ENCODE measurements around the gene SCARB1. TPM values are rescaled to one million over a fixed set of nuclear protein-coding genes. Genes with fewer than 3 reads are reported as not detected.

The SCARB1 gene
- total RNA-seq, 1 donor from 2014 or later, result 17.9 TPM

GRCh38 chr12:124837958-124838803 lies 25.5 kb downstream of the SCARB1 start:
- DNase-seq (ENCODE audit: low spot score), result no peak
- no peaks in the 10 kb centered on the region for H3K9me3 Mint-ChIP-seq
- intact Hi-C loops (cut with micrococcal nuclease), result no loop called here
- no peak overlapping the region for H3K27ac Mint-ChIP-seq
- no peak overlapping the region for H3K4me3 Mint-ChIP-seq
- H3K27me3 Mint-ChIP-seq (ENCODE audit: insufficient read depth), result no peaks in the 10 kb centered on the region
- H3K4me1 Mint-ChIP-seq (ENCODE audit: low read depth), result no peaks in the 10 kb centered on the region
- H3K36me3 Mint-ChIP-seq (ENCODE audit: low read depth), result no peaks in the 10 kb centered on the region

GRCh38 chr12:124837249-124837897 lies 26.3 kb downstream of the SCARB1 start:
- Mint-ChIP-seq H3K27ac (no peak overlapping the region), H3K9me3 (no peaks in the 10 kb centered on the region), H3K36me3 (ENCODE audit: low read depth) (no peaks in the 10 kb centered on the region), H3K4me1 (ENCODE audit: low read depth) (no peaks in the 10 kb centered on the region), H3K4me3 (no peak overlapping the region), H3K27me3 (ENCODE audit: insufficient read depth) (no peaks in the 10 kb centered on the region)
- intact Hi-C loops (cut with micrococcal nuclease), result no loop called here
- no peak for DNase-seq (ENCODE audit: low spot score)

GRCh38 chr12:124836759-124837158 lies 26.9 kb downstream of the SCARB1 start:
- H3K4me1 Mint-ChIP-seq (ENCODE audit: low read depth), result no peaks in the 10 kb centered on the region
- no peak overlapping the region for H3K27ac Mint-ChIP-seq
- no peak overlapping the region for H3K4me3 Mint-ChIP-seq
- intact Hi-C loops (cut with micrococcal nuclease), result no loop called here
- no peak for DNase-seq (ENCODE audit: low spot score)
- H3K9me3 Mint-ChIP-seq, result no peaks in the 10 kb centered on the region
- no peaks in the 10 kb centered on the region for H3K27me3 Mint-ChIP-seq (ENCODE audit: insufficient read depth)
- no peaks in the 10 kb centered on the region for H3K36me3 Mint-ChIP-seq (ENCODE audit: low read depth)

DNA sequence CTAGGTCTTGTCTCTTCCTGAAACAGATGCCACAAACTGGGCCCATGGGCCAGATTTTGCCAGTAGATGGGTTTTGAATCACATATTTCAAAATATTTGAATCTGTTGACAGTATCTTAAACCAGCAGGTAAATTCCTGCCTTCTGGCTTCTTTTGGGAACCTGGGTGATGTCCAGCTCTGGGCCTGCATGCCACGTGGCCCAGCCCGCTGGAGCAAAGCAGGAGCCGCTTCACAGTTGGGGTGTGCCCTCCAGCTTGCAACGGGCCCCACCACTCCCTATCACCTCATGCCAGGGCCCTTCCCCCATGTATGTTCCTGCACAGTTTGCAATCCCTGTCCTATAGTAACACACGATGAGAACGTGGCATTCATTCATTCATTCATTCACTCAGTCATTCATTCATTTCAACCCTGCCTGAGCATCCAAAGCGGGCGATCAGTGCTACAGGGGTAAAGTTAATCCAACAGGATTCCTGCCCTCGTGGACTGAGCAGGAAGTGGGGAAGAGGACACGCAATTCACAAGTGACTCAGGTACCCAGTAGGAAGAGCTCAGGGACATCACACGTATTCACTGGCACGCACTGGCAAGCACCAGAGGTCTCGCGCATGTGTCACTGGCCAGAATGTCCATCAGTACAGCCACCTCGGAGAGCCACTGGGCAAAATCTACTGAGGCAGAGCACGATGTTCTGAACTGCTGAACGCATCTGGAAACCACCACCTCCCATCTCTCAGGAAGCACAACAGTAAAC lies 27.8 kb downstream of the SCARB1 start:
- Mint-ChIP-seq H3K4me1 (ENCODE audit: low read depth) (no peaks in the 10 kb centered on the region), H3K9me3 (no peaks in the 10 kb centered on the region), H3K27me3 (ENCODE audit: insufficient read depth) (no peaks in the 10 kb centered on the region), H3K36me3 (ENCODE audit: low read depth) (no peaks in the 10 kb centered on the region), H3K4me3 (no peak overlapping the region), H3K27ac (no peak overlapping the region)
- intact Hi-C loops (cut with micrococcal nuclease), result no loop called here
- no peak for DNase-seq (ENCODE audit: low spot score)

GRCh38 chr12:124834822-124835221 lies 28.8 kb downstream of the SCARB1 start:
- H3K9me3 Mint-ChIP-seq, result peaks cover 2% of the 10 kb centered on the region
- no peaks in the 10 kb centered on the region for H3K27me3 Mint-ChIP-seq (ENCODE audit: insufficient read depth)
- no peak overlapping the region for H3K4me3 Mint-ChIP-seq
- H3K36me3 Mint-ChIP-seq (ENCODE audit: low read depth), result no peaks in the 10 kb centered on the region
- no peak overlapping the region for H3K27ac Mint-ChIP-seq
- no peaks in the 10 kb centered on the region for H3K4me1 Mint-ChIP-seq (ENCODE audit: low read depth)
- intact Hi-C loops (cut with micrococcal nuclease), result no loop called here
- DNase-seq (ENCODE audit: low spot score), result no peak

DNA sequence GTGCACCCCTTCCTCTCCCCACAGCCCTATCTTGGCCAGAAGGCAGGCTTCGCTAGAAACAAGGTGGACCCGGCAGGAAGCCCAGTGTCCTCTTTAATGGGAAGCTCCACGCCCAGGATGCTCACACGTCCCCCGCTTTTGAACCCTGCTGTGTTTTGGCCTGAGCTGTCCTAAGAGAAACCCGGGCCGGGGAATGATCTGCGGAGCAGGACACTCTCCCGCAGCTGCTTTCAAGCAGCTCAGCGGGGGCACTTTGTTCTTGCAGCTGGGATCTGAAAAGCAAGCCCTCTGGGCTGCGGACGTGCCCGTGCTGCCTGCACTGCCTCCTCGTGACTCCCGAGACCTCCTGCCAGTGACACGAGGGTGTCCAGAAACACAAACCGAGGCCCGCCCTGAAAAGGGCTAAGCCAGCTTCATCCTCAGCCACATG lies 30.0 kb downstream of the SCARB1 start:
- Mint-ChIP-seq H3K27ac (no peak overlapping the region), H3K4me3 (no peak overlapping the region), H3K27me3 (ENCODE audit: insufficient read depth) (no peaks in the 10 kb centered on the region), H3K36me3 (ENCODE audit: low read depth) (no peaks in the 10 kb centered on the region), H3K4me1 (ENCODE audit: low read depth) (no peaks in the 10 kb centered on the region), H3K9me3 (peaks cover 6% of the 10 kb centered on the region)
- intact Hi-C loops (cut with micrococcal nuclease), result no loop called here
- DNase-seq (ENCODE audit: low spot score), result no peak

DNA sequence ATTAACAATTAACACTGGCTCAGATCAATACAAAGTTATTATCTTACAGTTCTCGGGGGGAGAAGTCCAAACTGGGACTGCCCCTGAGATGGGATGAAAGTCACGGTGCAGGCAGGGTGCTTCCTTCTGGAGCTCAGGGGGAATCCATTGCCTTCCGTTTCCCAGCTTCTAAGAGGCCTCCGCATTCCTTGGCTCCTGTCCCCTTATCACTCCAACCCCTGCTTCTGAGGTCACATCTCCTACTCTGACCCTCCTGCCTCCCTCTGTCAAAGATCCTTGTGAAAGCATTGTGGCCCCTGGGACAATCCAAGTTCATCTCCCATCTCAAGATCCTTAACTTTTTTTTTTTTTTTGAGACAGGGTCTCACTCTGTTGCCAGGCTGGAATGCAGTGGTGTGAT lies 30.8 kb downstream of the SCARB1 start:
- intact Hi-C loops (cut with micrococcal nuclease), result no loop called here
- DNase-seq (ENCODE audit: low spot score), result no peak
- no peak overlapping the region for H3K4me3 Mint-ChIP-seq
- no peaks in the 10 kb centered on the region for H3K27me3 Mint-ChIP-seq (ENCODE audit: insufficient read depth)
- peaks cover 6% of the 10 kb centered on the region for H3K9me3 Mint-ChIP-seq
- no peaks in the 10 kb centered on the region for H3K4me1 Mint-ChIP-seq (ENCODE audit: low read depth)
- no peak overlapping the region for H3K27ac Mint-ChIP-seq
- no peaks in the 10 kb centered on the region for H3K36me3 Mint-ChIP-seq (ENCODE audit: low read depth)

DNA sequence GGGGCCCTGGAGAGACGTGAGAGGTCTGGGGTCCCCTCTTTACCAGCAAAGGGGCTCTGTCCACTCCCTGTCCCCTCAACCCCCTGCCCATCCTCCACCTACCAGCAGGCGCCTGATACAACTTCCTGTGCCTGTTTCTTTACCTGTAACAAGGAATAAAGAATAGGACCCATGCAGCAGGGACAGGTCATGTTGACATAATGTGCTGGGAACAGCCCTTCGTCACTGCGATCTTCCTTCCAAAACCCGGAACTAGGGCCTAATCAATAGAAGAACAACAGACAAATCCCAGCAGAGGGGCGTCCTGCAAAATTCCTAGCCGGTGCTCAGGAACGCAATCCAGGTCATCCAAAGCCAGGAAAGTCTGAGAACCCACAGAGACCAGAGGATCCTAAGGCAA lies 32.1 kb downstream of the SCARB1 start:
- Mint-ChIP-seq H3K27me3 (ENCODE audit: insufficient read depth) (no peaks in the 10 kb centered on the region), H3K36me3 (ENCODE audit: low read depth) (no peaks in the 10 kb centered on the region), H3K27ac (no peak overlapping the region), H3K4me3 (no peak overlapping the region), H3K9me3 (peaks cover 6% of the 10 kb centered on the region), H3K4me1 (ENCODE audit: low read depth) (no peaks in the 10 kb centered on the region)
- DNase-seq (ENCODE audit: low spot score), result no peak
- intact Hi-C loops (cut with micrococcal nuclease), result no loop called here

GRCh38 chr12:124830306-124830705 lies 33.4 kb downstream of the SCARB1 start:
- no peak for DNase-seq (ENCODE audit: low spot score)
- Mint-ChIP-seq H3K27ac (no peak overlapping the region), H3K36me3 (ENCODE audit: low read depth) (no peaks in the 10 kb centered on the region), H3K9me3 (peaks cover 6% of the 10 kb centered on the region), H3K4me1 (ENCODE audit: low read depth) (no peaks in the 10 kb centered on the region), H3K4me3 (no peak overlapping the region), H3K27me3 (ENCODE audit: insufficient read depth) (no peaks in the 10 kb centered on the region)
- intact Hi-C loops (cut with micrococcal nuclease), result no loop called here

- Mint-ChIP-seq H3K9me3 (peaks cover 6% of the 10 kb centered on the region), H3K27me3 (ENCODE audit: insufficient read depth) (no peaks in the 10 kb centered on the region), H3K4me3 (no peak overlapping the region), H3K27ac (no peak overlapping the region), H3K4me1 (ENCODE audit: low read depth) (no peaks in the 10 kb centered on the region), H3K36me3 (ENCODE audit: low read depth) (no peaks in the 10 kb centered on the region)
- intact Hi-C loops (cut with micrococcal nuclease), result no loop called here
- DNase-seq (ENCODE audit: low spot score), result no peak
Measured at GRCh38 chr12:124829708-124830304, 33.9 kb downstream of the SCARB1 start.

GRCh38 chr12:124829008-124829707 lies 34.5 kb downstream of the SCARB1 start:
- no peaks in the 10 kb centered on the region for H3K27me3 Mint-ChIP-seq (ENCODE audit: insufficient read depth)
- intact Hi-C loops (cut with micrococcal nuclease), result no loop called here
- no peak for DNase-seq (ENCODE audit: low spot score)
- no peaks in the 10 kb centered on the region for H3K36me3 Mint-ChIP-seq (ENCODE audit: low read depth)
- H3K9me3 Mint-ChIP-seq, result peaks cover 6% of the 10 kb centered on the region
- no peak overlapping the region for H3K27ac Mint-ChIP-seq
- H3K4me3 Mint-ChIP-seq, result no peak overlapping the region
- no peaks in the 10 kb centered on the region for H3K4me1 Mint-ChIP-seq (ENCODE audit: low read depth)

GRCh38 chr12:124828264-124829007 lies 35.2 kb downstream of the SCARB1 start:
- H3K4me1 Mint-ChIP-seq (ENCODE audit: low read depth), result no peaks in the 10 kb centered on the region
- H3K36me3 Mint-ChIP-seq (ENCODE audit: low read depth), result no peaks in the 10 kb centered on the region
- DNase-seq (ENCODE audit: low spot score), result no peak
- no peaks in the 10 kb centered on the region for H3K27me3 Mint-ChIP-seq (ENCODE audit: insufficient read depth)
- H3K9me3 Mint-ChIP-seq, result peaks cover 6% of the 10 kb centered on the region
- H3K4me3 Mint-ChIP-seq, result no peak overlapping the region
- no peak overlapping the region for H3K27ac Mint-ChIP-seq
- intact Hi-C loops (cut with micrococcal nuclease), result no loop called here

Data from activated T-helper 1 cell treated with anti-CD3 and anti-CD28 coated beads, Interleukin-12 subunit alpha, Interleukin-12 subunit beta, Interleukin-2, Interleukin-4 antibody, amounts not matched to agents 30 ng/mL and 10 ng/mL and 1 ng/mL, durations not matched to agents 14 hours and 24 hours and 36 hours (primary cell).